ENCODE results near the gene TEX22. TPM values are rescaled to one million over a fixed set of nuclear protein-coding genes. Genes with fewer than 3 reads are reported as not detected.

Gene TEX22
- 5.7 and 6.4 TPM in 2 replicates for total RNA-seq

- H3K9me3 Mint-ChIP-seq, result peaks cover 9% of the 10 kb centered on the region
- no peaks in the 10 kb centered on the region for H3K27me3 Mint-ChIP-seq
- H3K36me3 Mint-ChIP-seq (ENCODE audit: low read depth), result peaks cover 36% of the 10 kb centered on the region
- peak within 1 kb of the TSS; percentile 93 for H3K4me3 Mint-ChIP-seq
- DNase-seq, result peak; percentile 97
- intact Hi-C loops (cut with micrococcal nuclease), result loop anchor here (1.0 to 5.0 kb wide), 3 partner anchors 17 to 646 kb away; partner anchors contain the start of gene SIVA1
- H3K4me1 Mint-ChIP-seq, result peaks cover 20% of the 10 kb centered on the region
- H3K27ac Mint-ChIP-seq, result peak within 1 kb of the TSS; percentile 96
Measured at GRCh38 chr14:105398044-105398725, at the start of gene TEX22. TSS of gene TEX22 (plus strand) at chr14:105398538. CDS start at chr14:105399341, 803 bp downstream.

- intact Hi-C loops (cut with micrococcal nuclease), result no loop called here
- Mint-ChIP-seq H3K4me3 (no peak overlapping the region), H3K36me3 (ENCODE audit: low read depth) (no peaks in the 10 kb centered on the region), H3K27me3 (no peaks in the 10 kb centered on the region), H3K9me3 (no peaks in the 10 kb centered on the region), H3K4me1 (peaks cover 2% of the 10 kb centered on the region), H3K27ac (no peak overlapping the region)
- no peak for DNase-seq
Measured at GRCh38 chr14:105348945-105349699, 49.2 kb upstream of the TEX22 start.

- intact Hi-C loops (cut with micrococcal nuclease), result no loop called here
- Mint-ChIP-seq H3K9me3 (no peaks in the 10 kb centered on the region), H3K4me3 (no peak overlapping the region), H3K27ac (no peak overlapping the region), H3K4me1 (peaks cover 2% of the 10 kb centered on the region), H3K27me3 (no peaks in the 10 kb centered on the region), H3K36me3 (ENCODE audit: low read depth) (no peaks in the 10 kb centered on the region)
- DNase-seq, result no peak
Measured at GRCh38 chr14:105349992-105350391, 48.3 kb upstream of the TEX22 start.

- no peaks in the 10 kb centered on the region for H3K27me3 Mint-ChIP-seq
- peaks cover 2% of the 10 kb centered on the region for H3K4me1 Mint-ChIP-seq
- H3K9me3 Mint-ChIP-seq, result no peaks in the 10 kb centered on the region
- intact Hi-C loops (cut with micrococcal nuclease), result no loop called here
- no peak overlapping the region for H3K4me3 Mint-ChIP-seq
- DNase-seq, result no peak
- no peaks in the 10 kb centered on the region for H3K36me3 Mint-ChIP-seq (ENCODE audit: low read depth)
- H3K27ac Mint-ChIP-seq, result no peak overlapping the region
Measured at GRCh38 chr14:105350450-105351244, 47.7 kb upstream of the TEX22 start.

GRCh38 chr14:105351410-105351809 lies 46.9 kb upstream of the TEX22 start:
- intact Hi-C loops (cut with micrococcal nuclease), result no loop called here
- Mint-ChIP-seq H3K9me3 (no peaks in the 10 kb centered on the region), H3K27me3 (no peaks in the 10 kb centered on the region), H3K4me3 (no peak overlapping the region), H3K4me1 (peaks cover 2% of the 10 kb centered on the region), H3K27ac (no peak overlapping the region), H3K36me3 (ENCODE audit: low read depth) (no peaks in the 10 kb centered on the region)
- DNase-seq, result no peak

- peaks cover 2% of the 10 kb centered on the region for H3K4me1 Mint-ChIP-seq
- no peaks in the 10 kb centered on the region for H3K27me3 Mint-ChIP-seq
- H3K9me3 Mint-ChIP-seq, result no peaks in the 10 kb centered on the region
- DNase-seq, result peak; percentile 96
- no peak overlapping the region for H3K27ac Mint-ChIP-seq
- intact Hi-C loops (cut with micrococcal nuclease), result loop anchor here (1.0 kb wide), 2 partner anchors 149 to 262 kb away; no protein-coding TSS in a partner anchor
- no peak overlapping the region for H3K4me3 Mint-ChIP-seq
- no peaks in the 10 kb centered on the region for H3K36me3 Mint-ChIP-seq (ENCODE audit: low read depth)
Measured at GRCh38 chr14:105351920-105352851, 46.2 kb upstream of the TEX22 start.

GRCh38 chr14:105353136-105353535 lies 45.2 kb upstream of the TEX22 start:
- DNase-seq, result no peak
- H3K9me3 Mint-ChIP-seq, result no peaks in the 10 kb centered on the region
- H3K4me1 Mint-ChIP-seq, result peaks cover 2% of the 10 kb centered on the region
- intact Hi-C loops (cut with micrococcal nuclease), result no loop called here
- H3K27ac Mint-ChIP-seq, result no peak overlapping the region
- H3K4me3 Mint-ChIP-seq, result no peak overlapping the region
- H3K36me3 Mint-ChIP-seq (ENCODE audit: low read depth), result no peaks in the 10 kb centered on the region
- no peaks in the 10 kb centered on the region for H3K27me3 Mint-ChIP-seq

- Mint-ChIP-seq H3K27ac (no peak overlapping the region), H3K9me3 (no peaks in the 10 kb centered on the region), H3K27me3 (no peaks in the 10 kb centered on the region), H3K36me3 (ENCODE audit: low read depth) (no peaks in the 10 kb centered on the region), H3K4me3 (no peak overlapping the region), H3K4me1 (peaks cover 2% of the 10 kb centered on the region)
- DNase-seq, result no peak
- intact Hi-C loops (cut with micrococcal nuclease), result no loop called here
Measured at GRCh38 chr14:105354541-105354940, 43.8 kb upstream of the TEX22 start.

GRCh38 chr14:105355049-105355575 lies 43.2 kb upstream of the TEX22 start:
- Mint-ChIP-seq H3K4me1 (peaks cover 2% of the 10 kb centered on the region), H3K4me3 (no peak overlapping the region), H3K27me3 (no peaks in the 10 kb centered on the region), H3K9me3 (no peaks in the 10 kb centered on the region), H3K27ac (no peak overlapping the region), H3K36me3 (ENCODE audit: low read depth) (no peaks in the 10 kb centered on the region)
- no peak for DNase-seq
- intact Hi-C loops (cut with micrococcal nuclease), result no loop called here

- Mint-ChIP-seq H3K4me1 (peaks cover 2% of the 10 kb centered on the region), H3K27me3 (no peaks in the 10 kb centered on the region), H3K36me3 (ENCODE audit: low read depth) (no peaks in the 10 kb centered on the region), H3K4me3 (no peak overlapping the region), H3K9me3 (no peaks in the 10 kb centered on the region), H3K27ac (no peak overlapping the region)
- no peak for DNase-seq
- intact Hi-C loops (cut with micrococcal nuclease), result no loop called here
Measured at GRCh38 chr14:105355850-105356604, 42.3 kb upstream of the TEX22 start.

- Mint-ChIP-seq H3K4me3 (no peak overlapping the region), H3K36me3 (ENCODE audit: low read depth) (no peaks in the 10 kb centered on the region), H3K4me1 (peaks cover 2% of the 10 kb centered on the region), H3K27ac (no peak overlapping the region), H3K27me3 (no peaks in the 10 kb centered on the region), H3K9me3 (no peaks in the 10 kb centered on the region)
- no peak for DNase-seq
- intact Hi-C loops (cut with micrococcal nuclease), result no loop called here
Measured at GRCh38 chr14:105356927-105357326, 41.4 kb upstream of the TEX22 start.

- Mint-ChIP-seq H3K4me1 (no peaks in the 10 kb centered on the region), H3K27ac (no peak overlapping the region), H3K9me3 (no peaks in the 10 kb centered on the region), H3K4me3 (no peak overlapping the region), H3K36me3 (ENCODE audit: low read depth) (no peaks in the 10 kb centered on the region), H3K27me3 (no peaks in the 10 kb centered on the region)
- no peak for DNase-seq
- intact Hi-C loops (cut with micrococcal nuclease), result no loop called here
Measured at GRCh38 chr14:105357626-105358025, 40.7 kb upstream of the TEX22 start.

Measured in activated CD4-positive, alpha-beta T cell treated with anti-CD3 and anti-CD28 coated beads, Interleukin-2, amount 10 ng/mL, durations not matched to agents 24 days and 14 days (primary cell).